ENCODE results near the gene PPP1R37.

PPP1R37 gene

GRCh38 chr19:45182758-45183157 lies 89.8 kb downstream of the PPP1R37 start:
- no peaks in the 10 kb centered on the region for H3K27me3 Mint-ChIP-seq
- intact Hi-C loops (cut with micrococcal nuclease): no loop called here
- H3K4me1 Mint-ChIP-seq (ENCODE audit: low read depth): peaks cover 53% of the 10 kb centered on the region
- peaks cover 32% of the 10 kb centered on the region for H3K36me3 Mint-ChIP-seq (ENCODE audit: low read depth)
- no peaks in the 10 kb centered on the region for H3K9me3 Mint-ChIP-seq
- no peak overlapping the region for H3K4me3 Mint-ChIP-seq
- no peak overlapping the region for H3K27ac Mint-ChIP-seq

DNA sequence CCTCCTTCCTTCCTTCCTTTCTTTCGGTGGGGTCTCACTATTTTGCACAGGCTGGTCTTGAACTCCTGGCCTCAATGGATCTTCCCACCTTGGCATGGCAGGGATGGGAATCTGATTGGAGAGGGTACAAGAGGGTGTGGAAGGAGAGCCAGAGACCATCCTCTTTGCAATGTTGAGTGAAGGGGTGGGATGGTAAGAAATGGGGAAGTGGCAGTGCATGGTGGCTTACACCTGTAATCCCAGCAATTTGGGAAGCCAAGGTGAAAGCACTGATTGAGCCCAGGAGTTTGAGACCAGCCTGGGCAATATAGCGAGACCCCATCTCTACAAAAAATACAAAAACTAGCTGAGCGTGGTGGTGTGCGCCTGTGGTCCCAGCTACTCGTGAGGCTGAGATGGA lies 91.1 kb downstream of the PPP1R37 start:
- Mint-ChIP-seq H3K4me3 (no peak overlapping the region), H3K27me3 (no peaks in the 10 kb centered on the region), H3K4me1 (ENCODE audit: low read depth) (peaks cover 53% of the 10 kb centered on the region), H3K27ac (peak overlapping the region; percentile 56), H3K36me3 (ENCODE audit: low read depth) (peaks cover 27% of the 10 kb centered on the region), H3K9me3 (no peaks in the 10 kb centered on the region)
- intact Hi-C loops (cut with micrococcal nuclease): no loop called here

DNA sequence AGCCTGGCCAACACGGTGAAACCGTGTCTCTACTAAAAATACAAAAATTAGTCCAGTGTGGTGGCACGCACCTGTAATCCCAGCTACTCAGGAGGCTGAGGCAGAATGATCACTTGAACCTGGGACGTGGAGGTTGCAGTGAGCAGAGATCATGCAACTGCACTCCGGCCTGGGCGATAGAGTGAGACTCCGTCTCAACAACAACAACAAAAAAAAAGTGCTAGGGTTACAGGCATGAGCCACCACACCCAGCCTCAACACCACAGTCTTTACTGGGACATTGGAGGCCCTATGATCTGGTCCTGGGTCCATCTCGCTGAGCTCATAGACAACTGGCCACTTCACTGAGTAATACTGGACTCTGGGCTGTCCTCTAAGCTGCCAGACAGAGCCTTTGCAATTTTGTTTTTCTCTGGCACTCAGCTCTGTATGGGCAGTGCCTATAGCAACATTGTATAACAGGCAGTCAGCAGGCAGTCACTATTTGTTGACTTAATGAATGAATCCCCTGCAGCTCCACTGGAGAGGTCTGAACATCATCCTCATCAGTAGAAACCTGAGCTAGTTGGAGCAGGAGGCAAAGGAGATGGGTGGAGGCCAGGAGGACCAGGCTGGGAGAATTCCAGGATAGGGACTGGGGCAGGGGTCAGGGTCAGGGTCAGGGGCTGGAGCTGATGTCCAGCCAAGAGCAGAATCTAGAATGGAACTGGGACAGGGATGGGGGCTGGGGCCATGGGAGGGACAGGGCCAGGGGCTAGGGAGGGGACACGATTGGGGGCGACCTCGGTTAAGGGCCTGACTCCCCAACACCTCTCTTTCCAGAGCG lies 93.7 kb downstream of the PPP1R37 start:
- H3K27ac Mint-ChIP-seq: peak overlapping the region; percentile 18
- no peak overlapping the region for H3K4me3 Mint-ChIP-seq
- H3K36me3 Mint-ChIP-seq (ENCODE audit: low read depth): peaks cover 11% of the 10 kb centered on the region
- no peaks in the 10 kb centered on the region for H3K27me3 Mint-ChIP-seq
- intact Hi-C loops (cut with micrococcal nuclease): no loop called here
- peaks cover 33% of the 10 kb centered on the region for H3K4me1 Mint-ChIP-seq (ENCODE audit: low read depth)
- no peaks in the 10 kb centered on the region for H3K9me3 Mint-ChIP-seq

- Mint-ChIP-seq H3K9me3 (no peaks in the 10 kb centered on the region), H3K4me1 (ENCODE audit: low read depth) (peaks cover 31% of the 10 kb centered on the region), H3K27ac (no peak overlapping the region), H3K4me3 (no peak overlapping the region), H3K27me3 (no peaks in the 10 kb centered on the region), H3K36me3 (ENCODE audit: low read depth) (peaks cover 6% of the 10 kb centered on the region)
- intact Hi-C loops (cut with micrococcal nuclease): no loop called here
Measured at GRCh38 chr19:45187421-45188100, 94.6 kb downstream of the PPP1R37 start.

- H3K9me3 Mint-ChIP-seq: no peaks in the 10 kb centered on the region
- peaks cover 11% of the 10 kb centered on the region for H3K4me1 Mint-ChIP-seq (ENCODE audit: low read depth)
- no peak overlapping the region for H3K27ac Mint-ChIP-seq
- intact Hi-C loops (cut with micrococcal nuclease): no loop called here
- no peak overlapping the region for H3K4me3 Mint-ChIP-seq
- no peaks in the 10 kb centered on the region for H3K27me3 Mint-ChIP-seq
- H3K36me3 Mint-ChIP-seq (ENCODE audit: low read depth): peaks cover 6% of the 10 kb centered on the region
Measured at GRCh38 chr19:45189971-45190370, 97.0 kb downstream of the PPP1R37 start.

DNA sequence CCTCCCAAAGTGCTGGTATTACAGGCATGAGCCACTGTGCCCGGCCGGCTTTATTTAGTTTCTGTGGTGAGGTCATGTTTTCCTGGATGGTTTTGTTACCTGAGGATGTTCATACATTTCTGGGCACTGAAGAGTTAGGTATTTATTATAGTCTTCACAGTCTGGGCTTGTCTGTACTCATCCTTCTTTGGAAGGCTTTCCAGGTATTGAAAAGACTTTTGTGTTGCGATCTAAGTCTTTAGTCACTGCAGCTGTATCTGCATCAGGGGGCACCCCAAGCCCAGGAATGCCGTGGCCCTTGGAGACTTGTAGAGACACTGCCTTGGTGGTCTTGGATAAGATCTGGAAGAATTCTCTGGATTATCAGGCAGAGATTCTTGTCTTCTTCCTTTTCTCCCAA lies 98.4 kb downstream of the PPP1R37 start:
- intact Hi-C loops (cut with micrococcal nuclease): no loop called here
- H3K4me1 Mint-ChIP-seq (ENCODE audit: low read depth): peaks cover 4% of the 10 kb centered on the region
- H3K36me3 Mint-ChIP-seq (ENCODE audit: low read depth): peaks cover 6% of the 10 kb centered on the region
- H3K4me3 Mint-ChIP-seq: no peak overlapping the region
- H3K27me3 Mint-ChIP-seq: no peaks in the 10 kb centered on the region
- no peaks in the 10 kb centered on the region for H3K9me3 Mint-ChIP-seq
- no peak overlapping the region for H3K27ac Mint-ChIP-seq

- no peaks in the 10 kb centered on the region for H3K9me3 Mint-ChIP-seq
- no peaks in the 10 kb centered on the region for H3K36me3 Mint-ChIP-seq (ENCODE audit: low read depth)
- H3K4me3 Mint-ChIP-seq: no peak overlapping the region
- H3K4me1 Mint-ChIP-seq (ENCODE audit: low read depth): no peaks in the 10 kb centered on the region
- intact Hi-C loops (cut with micrococcal nuclease): no loop called here
- no peak overlapping the region for H3K27ac Mint-ChIP-seq
- peaks cover 4% of the 10 kb centered on the region for H3K27me3 Mint-ChIP-seq
Measured at GRCh38 chr19:45195764-45196163, 102.8 kb downstream of the PPP1R37 start.
